GM21576 (cell line): Measurements from ENCODE around the gene ATRX.
"Not testable (repeated sequence)": the region's sequence is repeated elsewhere in the genome, so short reads cannot be mapped to it uniquely, and the experiment has no call there.

ENCODE experiments used
- ATAC-seq: cut with Tn5 transposase; IDR thresholded peaks from one replicate; pipeline ENCODE4 v1.9.1; 2021; ENCODE audit warnings: mild to moderate bottlenecking, moderate library complexity; ENCODE audit not compliant: unreplicated experiment

Gene ATRX

GRCh38 chrX:77510007-77510406, 276.0 kb downstream of the ATRX start:
- no peak for ATAC-seq

DNA sequence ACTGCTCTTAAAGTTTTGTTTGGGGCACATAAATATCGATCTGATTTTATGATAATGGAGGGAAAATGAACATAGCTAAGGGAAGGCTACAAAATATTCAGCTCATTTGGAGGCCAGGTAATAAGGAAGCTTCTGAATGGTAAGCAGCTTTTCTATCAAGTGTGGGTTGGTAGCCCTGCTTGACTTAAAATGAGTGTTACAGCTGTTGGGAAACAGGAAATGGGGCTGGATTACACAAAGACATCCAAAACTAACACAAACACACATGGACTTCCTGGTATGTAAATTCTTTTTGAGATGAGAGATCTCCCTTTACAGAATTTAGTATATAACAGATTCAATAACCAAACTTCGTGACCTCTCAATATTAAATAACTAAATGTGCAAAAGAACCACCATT, 280.8 kb downstream of the ATRX start:
- no peak for ATAC-seq

DNA sequence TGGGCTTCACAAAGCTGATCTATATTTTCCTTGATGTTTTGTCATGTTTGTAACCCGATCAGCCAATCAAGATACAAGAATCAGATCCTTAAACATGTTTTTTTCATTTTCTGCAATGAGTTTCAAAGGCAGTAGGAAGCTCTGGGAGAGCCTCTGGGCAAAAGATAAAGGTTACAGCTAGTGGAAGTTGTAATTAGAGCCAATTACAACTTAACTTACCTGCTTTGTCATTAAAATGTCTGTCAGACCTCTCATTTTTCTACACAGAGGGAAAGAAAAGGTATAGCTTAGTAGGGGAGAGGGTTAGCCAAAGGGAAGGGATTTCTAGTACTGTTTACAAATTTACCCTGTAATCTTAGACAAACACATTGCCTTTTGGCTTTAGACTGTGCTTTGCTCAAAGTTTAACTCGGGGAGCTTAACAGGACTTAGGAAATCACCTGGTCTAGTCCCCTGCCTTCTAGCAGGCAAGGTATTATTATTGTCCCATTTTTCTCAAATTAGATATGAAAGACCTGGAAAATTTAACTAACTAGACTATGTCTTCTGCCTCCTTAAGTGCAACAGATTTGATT, 283.0 kb downstream of the ATRX start:
- no peak for ATAC-seq

DNA sequence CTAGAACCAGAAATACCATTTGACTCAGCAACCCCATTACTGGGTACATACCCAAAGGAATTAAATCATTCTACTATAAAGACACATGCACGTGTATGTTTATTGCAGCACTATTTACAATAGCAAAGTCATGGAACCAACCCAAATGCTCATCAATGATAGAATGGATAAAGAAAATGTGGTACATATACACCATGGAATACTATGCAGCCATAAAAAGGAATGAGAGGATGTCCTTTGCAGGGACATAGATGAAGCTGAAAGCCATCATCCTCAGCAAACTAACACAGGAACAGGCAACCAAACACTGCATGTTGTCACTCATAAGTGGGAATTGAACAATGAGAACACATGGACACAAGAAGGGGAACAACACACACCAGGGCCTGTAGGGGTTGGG, 285.9 kb downstream of the ATRX start:
- not testable (repeated sequence) for ATAC-seq

DNA sequence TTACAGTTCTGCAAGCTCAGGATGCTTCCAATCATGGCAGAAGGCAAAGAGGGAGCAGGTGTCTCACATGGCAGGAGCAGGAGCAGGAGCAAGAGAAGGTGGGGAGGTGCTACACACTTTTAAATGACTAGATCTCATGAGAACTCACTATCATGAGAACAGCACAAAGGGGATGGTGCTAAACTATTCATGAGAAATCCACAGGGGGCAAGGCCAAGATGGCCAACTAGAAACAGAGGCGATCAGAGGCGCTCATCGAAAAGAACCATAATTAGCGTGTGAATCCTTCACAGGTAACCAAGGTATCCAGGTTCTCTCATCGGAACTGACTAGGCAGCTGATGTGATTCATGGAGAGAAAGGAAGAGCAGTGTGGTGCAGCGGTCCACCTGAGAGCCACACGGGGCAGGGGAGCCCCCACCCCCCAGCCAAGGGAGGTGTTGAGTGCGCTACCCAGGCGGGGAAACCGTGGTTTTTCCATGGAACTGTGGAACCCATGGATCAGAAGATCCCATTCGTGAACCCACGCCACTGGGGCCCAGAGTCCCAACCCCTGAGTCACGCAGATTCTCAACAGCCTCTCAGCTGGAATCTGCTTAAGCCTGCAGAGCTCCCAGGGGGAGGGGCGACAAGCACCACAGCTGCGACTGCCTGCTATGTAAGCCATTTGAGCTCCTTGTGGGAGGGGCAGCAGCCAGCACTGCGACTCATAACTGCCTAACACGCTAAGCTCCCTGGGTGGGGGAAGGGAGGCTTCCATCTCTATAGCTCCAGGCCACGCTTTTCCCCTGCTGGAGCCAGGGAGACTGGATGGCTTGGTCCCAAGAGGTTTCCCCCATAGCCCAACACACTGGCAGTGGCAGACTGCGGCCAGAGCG, 292.1 kb downstream of the ATRX start:
- ATAC-seq: no peak

DNA sequence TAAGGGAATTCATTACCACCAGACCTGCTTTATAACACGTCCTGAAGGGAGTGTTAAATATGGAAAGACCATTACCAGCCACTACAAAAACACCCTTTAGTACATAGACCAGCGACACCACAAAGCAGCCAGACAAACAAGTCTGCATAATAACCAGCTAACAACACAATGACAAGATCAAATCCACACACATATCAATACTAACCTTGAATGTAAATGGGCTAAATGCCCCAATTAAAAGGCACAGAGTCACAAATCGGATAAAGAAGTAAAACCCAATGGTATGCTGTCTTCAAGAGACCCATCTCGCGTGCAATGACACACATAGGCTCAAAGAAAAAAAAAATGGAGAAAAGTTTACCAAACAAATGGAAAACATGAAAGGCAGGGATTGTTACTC, 302.0 kb downstream of the ATRX start:
- ATAC-seq: no peak

DNA sequence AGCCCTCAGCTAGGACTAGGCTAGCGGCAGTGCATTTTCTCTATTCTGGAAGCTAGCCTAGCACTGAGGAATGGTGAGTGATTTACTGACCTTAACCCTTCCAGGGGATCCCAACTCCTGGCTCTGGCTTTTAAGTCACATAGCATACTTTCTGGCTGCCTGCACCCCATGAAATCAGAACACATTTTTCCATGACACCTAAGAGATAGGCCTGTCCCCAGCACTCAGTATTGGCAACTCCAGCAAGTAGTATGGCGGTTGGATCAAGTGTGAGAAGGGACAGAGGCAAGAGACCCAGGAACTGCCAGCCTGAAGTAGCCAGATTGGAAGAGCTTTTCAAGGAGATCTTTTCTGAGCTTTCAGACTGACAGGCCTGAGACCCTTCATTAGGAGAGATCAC, 330.6 kb downstream of the ATRX start:
- ATAC-seq: no peak
